Heart left ventricle (tissue), 13 donors: ENCODE measurements around the gene FLACC1.
"Not testable (repeated sequence)": the region's sequence is repeated elsewhere in the genome, so short reads cannot be mapped to it uniquely, and the experiment has no call there.

Experiments used
- CTCF ChIP-seq, 12 donors: fragments of 200-600 bp; sonication (generic) in 4 of 12; IDR thresholded peaks; one replicate each; pipeline versions ENCODE4 v1.5.0 to v1.8.0; 2018 to 2022; ENCODE audit warnings: antibody characterized with exemption in 12 of 12, mild to moderate bottlenecking in 5 of 12
- POLR2A ChIP-seq, 2 donors: fragments of 450-650 bp; IDR thresholded peaks; one replicate each; pipeline ENCODE4 v1.6.1; 2017; ENCODE audit warnings: antibody characterized with exemption in 2 of 2, mild to moderate bottlenecking in 2 of 2, moderate library complexity in 2 of 2
- donor health status: ischemic (EF 13 %, LVEDD 7.1; RV severe dilation, severe dysfunction).
- donor health status: DM: no; HTN: yes; CAD: no.
- donor health status: DM: no; HTN: no; CAD: no.
- donor health status: ischemic (EF 25% LVEDD 6.9; RV normal size, moderate dysfunction).
- donor health status: ischemic (EF 25% LVEDD 5.7; RV mildly dilated, moderate dysfunction).
- donor health status: ischemic (EF 35%, LVEDD 5.7; RV mildly dilated, moderate dysfunction).
- donor health status: nonischemic (EF 11% LVEDD 7.7; RV severe dilation, severe dysfunction).
- donor health status: DM: yes; HTN: yes; CAD: no.
- donor health status: PGD.
- donor health status: ischemic (EF 29% LVEDD 5.4; RV normal size, mild dysfunction).
- donor health status: nonischemic (EF 23%, LVEDD 6.1; RV moderate dilation, normal function).

GRCh38 chr2:201239167-201239935, 117.8 kb downstream of the FLACC1 start:
- TF ChIP-seq POLR2A, CTCF (IDR thresholded peaks at IDR 0.05): not testable (repeated sequence)
